ENCODE measurements around the gene NME3. TPM values are rescaled to one million over a fixed set of nuclear protein-coding genes. Genes with fewer than 3 reads are reported as not detected.
A peak's percentile ranks its signal among the peaks of the same experiment; 100 is the strongest.

Gene NME3
- total and polyA plus RNA-seq, 2 of the 4 experiments (the other 2 are of a cell fraction) = 12.7 to 41.2 TPM

GRCh38 chr16:1762196-1762878, 9.0 kb downstream of the NME3 start:
- BruUV-seq (replicated peaks) = no TSS peak
- H4K5ac ChIP-seq (ENCODE audit: low read depth, low read length) = no peak overlapping the region
- H4K8ac ChIP-seq (ENCODE audit: low read depth in 2 of 2, low read length in 2 of 2) = no peak overlapping the region
- no peaks in the 10 kb centered on the region for H3K79me1 ChIP-seq (ENCODE audit: low read depth in 1 of 2, low read length in 2 of 2)
- H3K4me1 ChIP-seq (ENCODE audit: control insufficient read depth, insufficient read depth, low read length) = no peaks in the 10 kb centered on the region
- in situ Hi-C loops (cut with MboI; ENCODE audit: low sequenced_read_pairs) (loop anchor here (5.0 kb wide), 1 partner anchor 50 kb away; no protein-coding TSS in a partner anchor), intact Hi-C loops (cut with micrococcal nuclease) (no loop called here), dilution Hi-C loops (cut with HindIII; ENCODE audit: low sequenced_read_pairs, unreplicated experiment) (no loop called here)
- no peak overlapping the region for H3K18ac ChIP-seq (ENCODE audit: low read depth, low read length)
- H2BK120ac ChIP-seq (ENCODE audit: low read depth, low read length) = no peak overlapping the region
- no peak overlapping the region for H3K4ac ChIP-seq (ENCODE audit: low read depth, low read length)
- H2AFZ ChIP-seq (replicated peaks; ENCODE audit: low read length, poor library complexity) = no peak overlapping the region
- 100% methylated on average over 9 of the region's 30 CpGs; no CpG with 5 or more reads in 1 of the 2 experiments for WGBS, 2 experiments (ENCODE audit: extremely low coverage in 2 of 2, insufficient read length in 1 of 2)
- H3K27me3 ChIP-seq (ENCODE audit: control insufficient read depth, insufficient read depth, low read length) = no peaks in the 10 kb centered on the region
- no peak overlapping the region for H2BK5ac ChIP-seq (ENCODE audit: low read depth, low read length, poor library complexity, severe bottlenecking)
- no peak overlapping the region for H4K91ac ChIP-seq (ENCODE audit: insufficient read depth, low read depth, low read length)
- no peak overlapping the region for H3K56ac ChIP-seq (ENCODE audit: extremely low read depth, insufficient read depth, low read length)
- no peak overlapping the region for H2BK15ac ChIP-seq (ENCODE audit: low read depth, low read length)
- POLR2A ChIA-PET (ENCODE audit: unreplicated experiment) = no interaction called here
- no peak overlapping the region for H3K4me3 ChIP-seq (ENCODE audit: insufficient read depth, low read depth, low read length)
- H3K27ac ChIP-seq (ENCODE audit: insufficient read depth, low read length) = no peak overlapping the region
- no peaks in the 10 kb centered on the region; the same call in 1 of the 2 replicates for H4K20me1 ChIP-seq (ENCODE audit: insufficient read depth, low read length)
- no peak overlapping the region for H2BK20ac ChIP-seq (ENCODE audit: low read depth, low read length)
- H3K36me3 ChIP-seq (ENCODE audit: control insufficient read depth, insufficient read depth, low read length) = peaks cover 82% of the 10 kb centered on the region
- H3K9me1 ChIP-seq (ENCODE audit: insufficient read depth, low read length) = no peaks in the 10 kb centered on the region
- H3K9me3 ChIP-seq (ENCODE audit: control insufficient read depth, insufficient read depth, low read length) = no peaks in the 10 kb centered on the region
- H2AK9ac ChIP-seq (replicated peaks; ENCODE audit: low read depth, low read length, poor library complexity) = peak overlapping the region; percentile 9
- H3K14ac ChIP-seq (replicated peaks; ENCODE audit: low read depth, low read length) = no peak overlapping the region
- TF ChIP-seq SMC3 (IDR thresholded peaks at IDR 0.05; ENCODE audit: low read depth, low read length) = no peak
- TF ChIP-seq MAFK (IDR thresholded peaks at IDR 0.05; ENCODE audit: low read depth, low read length) = no peak
- TF ChIP-seq CHD1 (IDR thresholded peaks at IDR 0.05; ENCODE audit: low read depth, low read length) = no peak
- no peak for TF ChIP-seq CEBPB (IDR thresholded peaks at IDR 0.05; ENCODE audit: low read depth, low read length)
- no peak for TF ChIP-seq NFE2L2 (IDR thresholded peaks at IDR 0.05; ENCODE audit: low read depth, low read length)
- TF ChIP-seq FOS (IDR thresholded peaks at IDR 0.05; ENCODE audit: low read depth, low read length) = no peak
- TF ChIP-seq USF2 (IDR thresholded peaks at IDR 0.05; ENCODE audit: low read depth, low read length) = no peak
- TF ChIP-seq ELK1 (IDR thresholded peaks at IDR 0.05; ENCODE audit: borderline replicate concordance, low read depth, low read length) = no peak
- no peak for TF ChIP-seq MAZ (IDR thresholded peaks at IDR 0.05; ENCODE audit: borderline replicate concordance, low read depth, low read length)
- TF ChIP-seq RAD21 (IDR thresholded peaks at IDR 0.05; ENCODE audit: low read length) = no peak
- no peak for TF ChIP-seq POLR2A (IDR thresholded peaks at IDR 0.05; ENCODE audit: low read depth, low read length)
- TF ChIP-seq CTCF (conservative IDR thresholded peaks at IDR 0.05; ENCODE audit: low read depth, low read length) = no peak
- no peak for TF ChIP-seq BHLHE40 (IDR thresholded peaks at IDR 0.05; ENCODE audit: low read depth, low read length)
- TF ChIP-seq RCOR1 (IDR thresholded peaks at IDR 0.05; ENCODE audit: insufficient replicate concordance, low read length) = no peak
- DNase-seq (no peak), ATAC-seq (ENCODE audit: low read depth) (no peak)
- H2AK5ac ChIP-seq (ENCODE audit: low read depth, low read length) = no peak overlapping the region
- CTCF ChIA-PET = no interaction called here
- H3K9ac ChIP-seq (ENCODE audit: low read depth, low read length) = no peak overlapping the region
- no peak overlapping the region for H3K4me2 ChIP-seq (ENCODE audit: low read depth, low read length)
- no peak overlapping the region for H3K23ac ChIP-seq (ENCODE audit: low read depth, low read length)
